GM12873 (cell line): ENCODE results near the gene UBE2N.

Experiments
- CTCF ChIP-seq: IDR thresholded peaks from 2 replicates; pipeline ENCODE4 v1.5.1; 2012; ENCODE audit warnings: low read depth, mild to moderate bottlenecking, moderate library complexity, low read length, control low read depth; ENCODE audit not compliant: insufficient read depth; ENCODE audit errors: missing control alignments

Gene UBE2N

GRCh38 chr12:93390031-93390430 is 51.7 kb downstream of the UBE2N start:
- TF ChIP-seq CTCF, result no peak

GRCh38 chr12:93387780-93388179 is 54.0 kb downstream of the UBE2N start:
- no peak for TF ChIP-seq CTCF

- no peak for TF ChIP-seq CTCF
Measured at GRCh38 chr12:93381161-93381975, 60.4 kb downstream of the UBE2N start.

GRCh38 chr12:93380480-93381121 is 61.1 kb downstream of the UBE2N start:
- TF ChIP-seq CTCF, result peak; percentile 16

GRCh38 chr12:93379981-93380361 is 61.8 kb downstream of the UBE2N start:
- TF ChIP-seq CTCF, result no peak

- TF ChIP-seq CTCF, result no peak
Measured at GRCh38 chr12:93379326-93379980, 62.3 kb downstream of the UBE2N start.

GRCh38 chr12:93378998-93379325 is 62.8 kb downstream of the UBE2N start:
- TF ChIP-seq CTCF, result no peak
